HG03571 (cell line): Measurements from ENCODE around the gene PDCD1LG2.
A peak's percentile ranks its signal among the peaks of the same experiment; 100 is the strongest.

Experiments used
- ATAC-seq: cut with Tn5 transposase; IDR thresholded peaks from one replicate; pipeline ENCODE4 v1.9.1; 2021; ENCODE audit not compliant: unreplicated experiment

Gene PDCD1LG2

GRCh38 chr9:5529683-5530221 is 19.4 kb downstream of the PDCD1LG2 start:
- peak; percentile 56 for ATAC-seq

- ATAC-seq, result no peak
Observed at GRCh38 chr9:5531101-5531882, 21.0 kb downstream of the PDCD1LG2 start.

DNA sequence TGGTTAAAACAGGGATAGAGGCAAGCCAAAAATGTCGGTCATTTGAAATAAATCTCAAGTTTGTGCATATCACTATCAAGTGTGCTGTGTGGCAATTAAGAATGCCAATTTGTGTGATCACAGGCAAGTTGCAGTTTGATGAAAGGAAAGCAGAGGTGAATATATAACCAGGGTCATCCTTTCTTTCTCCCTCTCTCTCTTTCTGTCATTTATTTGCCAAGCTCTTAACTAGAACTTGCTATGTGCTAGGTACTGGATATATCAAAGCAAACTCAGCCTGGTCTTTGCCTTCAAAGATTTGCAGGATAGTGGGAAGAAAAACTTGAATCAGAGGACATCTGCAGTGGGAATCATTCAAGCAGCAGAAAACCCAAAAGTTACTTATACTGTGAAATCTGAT is 22.0 kb downstream of the PDCD1LG2 start:
- no peak for ATAC-seq

DNA sequence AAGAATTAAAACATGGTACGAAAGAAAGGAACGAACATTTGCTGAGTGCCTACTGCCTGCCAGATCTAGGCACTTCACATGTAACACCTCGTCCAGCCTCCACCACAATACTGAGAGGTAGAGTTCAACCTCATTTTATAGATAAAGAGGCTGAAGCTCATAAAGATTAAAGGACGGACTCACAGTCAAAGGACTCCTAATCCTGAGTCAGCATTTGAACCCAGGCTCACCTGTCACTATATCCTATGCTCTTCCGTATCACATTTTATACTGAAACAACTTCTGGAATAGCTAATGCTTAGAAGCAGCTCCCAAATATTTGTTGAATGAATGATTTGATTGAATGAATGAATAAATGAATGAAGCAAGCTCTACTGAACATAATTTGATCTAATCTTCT is 22.5 kb downstream of the PDCD1LG2 start:
- ATAC-seq, result no peak

DNA sequence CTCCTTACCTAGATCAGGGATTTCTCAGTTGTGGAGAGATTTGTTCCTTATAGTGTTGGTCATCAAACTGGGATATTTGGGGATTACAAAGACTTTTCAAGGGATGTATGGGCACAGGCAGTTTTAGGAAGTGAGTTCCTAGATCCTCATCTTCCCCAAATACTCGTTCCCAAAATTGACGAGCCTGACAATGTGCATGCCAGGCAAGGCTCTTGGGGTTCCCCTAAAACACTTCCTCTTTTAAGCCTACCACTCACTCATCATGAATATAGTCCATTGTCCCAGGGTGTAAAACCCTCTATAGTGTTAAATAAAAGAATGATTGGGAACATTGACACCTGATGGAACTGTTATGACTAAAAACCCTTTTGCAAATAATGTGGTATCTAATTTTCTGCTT is 26.4 kb downstream of the PDCD1LG2 start:
- ATAC-seq, result no peak

GRCh38 chr9:5543875-5544702 is 33.8 kb downstream of the PDCD1LG2 start:
- ATAC-seq, result no peak

DNA sequence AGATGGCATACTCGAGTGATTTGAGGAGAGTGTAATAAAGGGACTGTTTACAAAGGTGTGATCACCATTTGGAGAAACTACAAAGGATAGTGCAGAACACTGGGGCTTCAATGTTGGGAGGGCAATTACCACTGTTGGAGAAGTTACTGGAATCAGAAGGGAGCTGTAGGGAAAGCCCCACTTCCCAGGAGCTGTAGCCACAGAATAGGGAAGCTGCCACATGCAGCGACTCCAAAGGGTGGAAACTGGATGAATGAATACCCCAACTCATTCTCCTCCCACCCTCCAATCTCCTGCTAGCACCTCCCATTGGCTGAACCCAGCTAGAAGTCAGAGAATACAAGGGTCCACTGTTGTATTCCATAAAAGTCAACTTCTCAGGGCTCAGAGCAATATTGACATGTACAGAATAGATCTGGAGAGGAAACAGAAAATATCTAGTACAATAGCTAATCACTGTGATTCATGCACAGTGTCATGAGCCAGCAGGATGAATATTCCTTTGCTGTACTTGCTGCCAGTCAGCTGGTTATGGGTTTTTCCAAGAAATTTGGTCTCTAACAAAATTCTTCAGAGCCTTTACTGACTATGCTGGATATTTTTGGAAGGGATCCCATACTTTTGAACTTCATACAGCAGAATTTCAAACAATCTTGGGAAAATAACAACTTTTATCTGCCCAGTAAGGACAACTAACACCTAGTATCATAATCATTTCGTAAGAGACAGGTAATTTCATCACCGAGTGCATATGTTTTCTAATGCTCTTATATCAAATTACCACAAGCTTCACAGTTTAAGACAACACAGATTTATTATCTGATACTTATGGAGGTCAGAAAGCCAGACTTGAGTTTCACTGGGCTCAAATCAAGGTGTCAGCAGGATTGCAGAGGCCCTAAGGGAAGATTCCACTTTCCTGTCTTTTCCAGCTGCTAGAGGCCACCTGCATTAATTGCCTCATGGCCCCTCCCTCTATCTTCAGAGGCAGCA is 39.6 kb downstream of the PDCD1LG2 start:
- no peak for ATAC-seq

DNA sequence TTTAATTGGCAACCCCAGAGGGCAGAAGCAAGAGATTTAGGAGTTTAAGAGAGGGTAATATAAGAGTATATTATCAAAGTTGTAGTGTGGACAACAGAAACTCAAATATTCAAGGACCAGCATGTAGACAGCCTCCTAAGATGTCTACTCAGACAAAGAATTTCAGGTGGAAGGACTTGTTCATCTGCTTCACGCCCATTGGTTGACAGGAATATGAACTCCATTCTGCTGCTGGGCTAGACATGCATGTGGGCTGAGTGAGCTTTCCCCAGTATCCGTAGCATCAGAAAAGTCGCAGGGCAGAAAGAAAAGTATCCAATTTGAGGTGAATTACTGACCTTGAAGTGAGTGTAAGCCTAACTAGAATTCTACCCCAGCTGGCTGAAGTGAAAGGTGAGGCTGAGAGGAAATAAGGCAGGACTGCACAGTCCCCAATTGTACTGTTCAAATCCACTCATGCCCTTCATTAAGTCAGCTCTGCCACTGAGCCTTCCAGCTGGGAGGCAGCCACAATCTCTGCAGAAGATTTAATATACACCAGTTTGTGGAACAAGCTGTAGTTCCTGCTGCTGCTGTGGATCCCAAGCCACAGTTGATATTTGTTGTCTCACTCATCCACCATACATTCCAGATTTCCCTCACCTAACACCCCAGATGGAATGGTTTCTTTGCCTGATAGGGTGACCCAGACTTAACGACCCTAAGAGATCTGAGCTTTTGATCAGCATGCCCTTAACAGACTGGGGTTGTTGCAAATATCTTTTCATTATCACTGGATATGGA is 41.2 kb downstream of the PDCD1LG2 start:
- ATAC-seq, result no peak

- ATAC-seq, result no peak
Observed at GRCh38 chr9:5552301-5552700, 42.0 kb downstream of the PDCD1LG2 start.

DNA sequence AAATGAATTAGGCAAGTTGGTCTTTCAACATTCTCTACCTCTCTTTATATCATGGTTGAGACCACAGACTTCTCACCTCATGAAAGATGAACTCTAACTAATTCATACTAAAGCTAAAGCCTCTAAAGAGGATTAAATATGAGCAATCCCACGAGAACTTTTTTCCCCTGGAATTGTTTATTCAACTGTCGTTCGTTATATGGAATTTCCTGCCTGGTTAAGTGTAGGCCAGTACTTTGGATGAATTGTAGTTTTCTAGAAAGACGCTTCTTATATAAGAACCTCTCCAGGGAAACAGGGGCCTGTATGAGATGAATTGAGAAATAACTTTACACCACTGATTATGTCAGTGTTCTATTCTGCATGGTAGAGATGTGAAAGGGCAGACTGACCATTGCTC is 42.9 kb downstream of the PDCD1LG2 start:
- no peak for ATAC-seq

DNA sequence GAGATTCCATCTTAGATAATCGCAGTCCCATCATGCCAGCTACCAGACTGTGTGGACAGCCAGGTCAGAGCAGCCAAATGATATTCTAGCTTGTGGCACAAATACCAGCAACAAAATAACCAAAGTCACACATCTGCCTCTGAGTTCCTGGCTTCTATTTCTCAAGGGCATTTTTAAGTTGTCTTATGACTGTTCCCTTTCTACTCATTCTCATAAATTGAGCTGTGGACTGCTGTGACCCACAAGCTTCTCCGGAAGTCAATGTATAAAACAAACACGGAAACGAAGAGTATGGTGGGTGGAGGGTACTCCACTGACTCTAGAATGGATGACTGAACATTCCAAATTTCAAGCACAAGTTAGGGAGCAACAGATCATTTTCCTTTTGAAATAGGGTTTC is 43.9 kb downstream of the PDCD1LG2 start:
- ATAC-seq, result no peak

- ATAC-seq, result no peak
Observed at GRCh38 chr9:5556101-5556705, 45.9 kb downstream of the PDCD1LG2 start.

GRCh38 chr9:5557606-5558587 is 47.6 kb downstream of the PDCD1LG2 start:
- peak; percentile 60 for ATAC-seq

GRCh38 chr9:5559659-5560058 is 49.3 kb downstream of the PDCD1LG2 start:
- no peak for ATAC-seq

GRCh38 chr9:5560443-5561100 is 50.2 kb downstream of the PDCD1LG2 start:
- no peak for ATAC-seq

GRCh38 chr9:5561828-5562488 is 51.6 kb downstream of the PDCD1LG2 start:
- ATAC-seq, result no peak

GRCh38 chr9:5562806-5563416 is 52.6 kb downstream of the PDCD1LG2 start:
- no peak for ATAC-seq
